Activated CD8-positive, alpha-beta T cell treated with anti-CD3 and anti-CD28 coated beads for 36 hours (primary cell): Measurements from ENCODE around the gene CDK11B. TPM values are rescaled to one million over a fixed set of nuclear protein-coding genes. Genes with fewer than 3 reads are reported as not detected.

Source experiments
- ATAC-seq: fragments of 200-7000 bp; cut with Tn5 transposase; one replicate; pipeline ENCODE4 v1.10.0; 2021; ENCODE audit warnings: mild to moderate bottlenecking, moderate library complexity
- CTCF ChIA-PET: fragments of 350-600 bp; sonication (Branson Sonifier 250); formaldehyde crosslinking; loops from one replicate; lab custom pipeline; 2021; ENCODE audit warnings: antibody characterized with exemption; lab: Charles Lee
- POLR2A ChIA-PET: fragments of 350-600 bp; sonication (Branson Sonifier 250); formaldehyde crosslinking; loops from one replicate; lab custom pipeline; 2021; ENCODE audit warnings: antibody characterized with exemption; lab: Charles Lee
- DNase-seq: peaks from one replicate; pipeline ENCODE4 v3.0.0-alpha.2; 2020
- H3K27ac Mint-ChIP-seq: one replicate; pipeline ENCODE4 v1.8.0; 2021; ENCODE audit warnings: mild to moderate bottlenecking, mixed read lengths
- H3K27me3 Mint-ChIP-seq: one replicate; pipeline ENCODE4 v1.8.0; 2021; ENCODE audit warnings: mixed read lengths
- H3K36me3 Mint-ChIP-seq: one replicate; pipeline ENCODE4 v1.8.0; 2021; ENCODE audit warnings: low read depth, mixed read lengths
- H3K4me1 Mint-ChIP-seq: one replicate; pipeline ENCODE4 v1.8.0; 2021; ENCODE audit warnings: low read depth, mixed read lengths
- H3K4me3 Mint-ChIP-seq: one replicate; pipeline ENCODE4 v1.8.0; 2021; ENCODE audit warnings: mild to moderate bottlenecking, moderate library complexity, mixed read lengths
- H3K9me3 Mint-ChIP-seq: one replicate; pipeline ENCODE4 v1.8.0; 2021; ENCODE audit warnings: mixed read lengths
- intact Hi-C: fragments of 100-400 bp; cut with micrococcal nuclease; formaldehyde crosslinking; loops from one replicate; pipeline ENCODE4 v1.10.0; 2022
- total RNA-seq, 2 experiments: library from RNA; stranded (reverse); gene quantifications; one replicate each; pipeline ENCODE4 v1.2.3, GENCODE V29; 2021
- TF ChIP-seq, protein P1 (sequence below): fragments of 200-600 bp; IDR thresholded peaks from one replicate; pipeline ENCODE4 v1.8.0; 2022; ENCODE audit warnings: antibody characterized with exemption, mild to moderate bottlenecking

The CDK11B gene
- total RNA-seq, 2 experiments from 2014 or later = 29.4 to 32.0 TPM

DNA sequence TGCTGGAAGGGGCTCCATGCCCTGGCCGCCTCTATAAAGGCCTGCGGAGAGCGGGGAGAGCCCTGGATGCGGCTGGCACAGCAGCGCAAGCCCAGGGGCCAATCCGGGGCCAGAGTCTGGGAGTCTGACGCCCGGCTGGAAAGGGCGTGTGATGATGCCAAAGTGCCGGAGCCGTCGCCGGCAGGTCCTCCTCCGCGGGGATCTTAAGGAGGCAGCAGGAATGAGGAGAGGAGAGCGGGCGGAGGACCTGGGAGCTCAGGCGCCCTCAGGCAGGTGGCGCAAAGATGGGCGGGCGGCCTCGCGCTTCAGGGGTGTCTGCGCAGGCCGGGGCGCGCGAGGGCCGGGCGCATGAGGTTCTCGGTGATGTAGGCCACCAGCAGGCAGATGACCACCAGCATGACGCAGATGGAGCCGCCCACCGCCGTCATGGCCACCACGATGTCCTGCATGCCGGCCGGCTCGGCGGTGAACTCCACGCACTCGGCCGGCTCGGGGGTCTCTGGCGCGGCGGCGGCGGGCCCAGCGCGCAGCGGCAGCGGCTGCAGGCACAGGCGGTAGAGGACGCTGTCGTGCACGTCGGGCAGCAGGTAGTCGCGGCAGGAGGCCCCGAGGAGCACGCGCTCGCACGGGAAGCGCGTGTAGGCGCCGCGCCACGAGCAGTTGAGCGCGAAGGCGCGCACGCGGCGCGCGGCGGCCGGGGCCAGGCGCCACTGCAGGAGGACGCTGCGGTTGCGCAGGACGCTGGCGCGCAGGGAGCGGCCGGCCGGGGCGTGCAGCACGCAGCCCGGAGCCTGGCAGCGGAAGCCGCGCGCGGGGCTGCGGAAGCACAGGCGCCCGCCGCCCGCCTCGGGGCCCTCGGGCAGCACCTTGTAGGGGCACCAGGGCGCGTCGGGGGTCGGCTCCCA lies 59.5 kb downstream of the CDK11B start:
- ChIA-PET CTCF (interaction anchor here (1.1 kb wide), 1 partner anchor 30 kb away, joined by 3 read pairs; no protein-coding TSS in a partner anchor), POLR2A (interaction anchor here (0.7 kb wide), 1 partner anchor 79 kb away, joined by 3 read pairs; no protein-coding TSS in a partner anchor)
- DNase-seq (peak; percentile 49), ATAC-seq (peak; percentile 46)
- H3K27ac Mint-ChIP-seq = no peak overlapping the region
- H3K4me3 Mint-ChIP-seq = peak overlapping the region; percentile 67
- H3K9me3 Mint-ChIP-seq = no peaks in the 10 kb centered on the region
- intact Hi-C loops = no loop called here
- H3K27me3 Mint-ChIP-seq = peaks cover 10% of the 10 kb centered on the region
- H3K36me3 Mint-ChIP-seq = no peaks in the 10 kb centered on the region
- peaks cover 11% of the 10 kb centered on the region for H3K4me1 Mint-ChIP-seq
- TF ChIP-seq, protein P1, sequence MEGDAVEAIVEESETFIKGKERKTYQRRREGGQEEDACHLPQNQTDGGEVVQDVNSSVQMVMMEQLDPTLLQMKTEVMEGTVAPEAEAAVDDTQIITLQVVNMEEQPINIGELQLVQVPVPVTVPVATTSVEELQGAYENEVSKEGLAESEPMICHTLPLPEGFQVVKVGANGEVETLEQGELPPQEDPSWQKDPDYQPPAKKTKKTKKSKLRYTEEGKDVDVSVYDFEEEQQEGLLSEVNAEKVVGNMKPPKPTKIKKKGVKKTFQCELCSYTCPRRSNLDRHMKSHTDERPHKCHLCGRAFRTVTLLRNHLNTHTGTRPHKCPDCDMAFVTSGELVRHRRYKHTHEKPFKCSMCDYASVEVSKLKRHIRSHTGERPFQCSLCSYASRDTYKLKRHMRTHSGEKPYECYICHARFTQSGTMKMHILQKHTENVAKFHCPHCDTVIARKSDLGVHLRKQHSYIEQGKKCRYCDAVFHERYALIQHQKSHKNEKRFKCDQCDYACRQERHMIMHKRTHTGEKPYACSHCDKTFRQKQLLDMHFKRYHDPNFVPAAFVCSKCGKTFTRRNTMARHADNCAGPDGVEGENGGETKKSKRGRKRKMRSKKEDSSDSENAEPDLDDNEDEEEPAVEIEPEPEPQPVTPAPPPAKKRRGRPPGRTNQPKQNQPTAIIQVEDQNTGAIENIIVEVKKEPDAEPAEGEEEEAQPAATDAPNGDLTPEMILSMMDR = peak; percentile 20

DNA sequence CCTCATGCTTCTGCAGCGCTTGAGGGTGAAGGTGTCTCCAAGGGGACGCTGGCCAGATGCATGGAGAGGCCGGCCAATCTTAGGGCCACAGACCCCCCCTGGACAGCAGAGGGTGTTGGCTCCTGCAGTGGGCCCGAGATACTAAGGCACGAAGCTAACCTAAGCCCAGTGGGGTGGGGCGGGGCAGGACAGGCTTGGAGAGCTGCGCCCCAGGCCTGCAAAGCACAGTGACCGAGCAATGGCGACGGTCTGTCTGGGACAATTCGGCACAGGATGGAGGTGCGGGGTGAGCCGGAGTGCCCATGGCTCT lies 60.1 kb downstream of the CDK11B start:
- TF ChIP-seq, protein P1 = no peak
- ChIA-PET CTCF (interaction anchor here (1.1 to 1.5 kb wide), 2 partner anchors 29 to 30 kb away, joined by 3 to 4 read pairs; no protein-coding TSS in a partner anchor), POLR2A (interaction anchor here (0.7 to 0.9 kb wide), 2 partner anchors 9 to 80 kb away, joined by 3 to 4 read pairs; no protein-coding TSS in a partner anchor)
- Mint-ChIP-seq H3K27ac (no peak overlapping the region), H3K27me3 (peaks cover 10% of the 10 kb centered on the region), H3K4me3 (peak overlapping the region; percentile 67), H3K36me3 (no peaks in the 10 kb centered on the region), H3K4me1 (peaks cover 11% of the 10 kb centered on the region), H3K9me3 (no peaks in the 10 kb centered on the region)
- intact Hi-C loops = no loop called here
- no peak for ATAC-seq
- no peak for DNase-seq

DNA sequence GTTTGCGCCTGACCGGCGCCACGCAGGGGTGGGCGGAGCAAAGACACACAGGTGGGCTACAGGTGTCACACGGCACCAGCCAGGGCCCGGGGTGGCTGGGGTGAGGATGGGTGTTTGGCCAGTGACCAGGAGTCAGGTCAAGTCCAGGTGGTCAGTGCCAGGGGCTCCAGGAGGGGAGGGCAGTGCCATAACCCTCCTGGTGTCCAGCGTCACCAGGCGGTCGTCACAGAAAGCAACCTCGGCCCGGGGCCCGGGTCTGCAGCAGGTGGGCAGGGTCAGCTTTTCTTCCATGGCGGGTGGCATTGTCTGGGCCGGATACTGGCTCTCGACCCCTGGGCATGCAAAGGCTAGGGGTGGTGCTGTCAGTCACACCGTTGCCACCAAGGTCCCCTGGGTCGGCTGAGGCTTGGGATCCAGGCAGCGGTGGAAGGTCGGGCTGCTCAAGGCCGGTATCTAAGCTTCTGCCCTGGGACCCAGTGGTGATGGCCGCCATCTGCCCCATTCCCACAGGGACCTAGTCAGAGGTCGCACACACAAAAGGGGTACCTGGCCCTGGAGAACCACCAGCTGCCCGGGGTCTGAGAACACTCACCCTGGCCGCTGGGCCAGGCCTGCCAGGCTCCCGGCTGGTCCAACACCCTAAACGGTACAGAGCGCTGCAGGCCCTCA lies 60.6 kb downstream of the CDK11B start:
- DNase-seq (no peak), ATAC-seq (no peak)
- intact Hi-C loops = no loop called here
- TF ChIP-seq, protein P1 = no peak
- Mint-ChIP-seq H3K27ac (no peak overlapping the region), H3K9me3 (no peaks in the 10 kb centered on the region), H3K36me3 (no peaks in the 10 kb centered on the region), H3K27me3 (peaks cover 10% of the 10 kb centered on the region), H3K4me3 (peak overlapping the region; percentile 67), H3K4me1 (peaks cover 11% of the 10 kb centered on the region)
- ChIA-PET CTCF (interaction anchor here (1.1 to 1.5 kb wide), 2 partner anchors 29 to 31 kb away, joined by 3 to 4 read pairs; no protein-coding TSS in a partner anchor), POLR2A (interaction anchor here (0.7 to 1.4 kb wide), 3 partner anchors 9 to 80 kb away, joined by 3 to 4 read pairs (median 4); no protein-coding TSS in a partner anchor)

DNA sequence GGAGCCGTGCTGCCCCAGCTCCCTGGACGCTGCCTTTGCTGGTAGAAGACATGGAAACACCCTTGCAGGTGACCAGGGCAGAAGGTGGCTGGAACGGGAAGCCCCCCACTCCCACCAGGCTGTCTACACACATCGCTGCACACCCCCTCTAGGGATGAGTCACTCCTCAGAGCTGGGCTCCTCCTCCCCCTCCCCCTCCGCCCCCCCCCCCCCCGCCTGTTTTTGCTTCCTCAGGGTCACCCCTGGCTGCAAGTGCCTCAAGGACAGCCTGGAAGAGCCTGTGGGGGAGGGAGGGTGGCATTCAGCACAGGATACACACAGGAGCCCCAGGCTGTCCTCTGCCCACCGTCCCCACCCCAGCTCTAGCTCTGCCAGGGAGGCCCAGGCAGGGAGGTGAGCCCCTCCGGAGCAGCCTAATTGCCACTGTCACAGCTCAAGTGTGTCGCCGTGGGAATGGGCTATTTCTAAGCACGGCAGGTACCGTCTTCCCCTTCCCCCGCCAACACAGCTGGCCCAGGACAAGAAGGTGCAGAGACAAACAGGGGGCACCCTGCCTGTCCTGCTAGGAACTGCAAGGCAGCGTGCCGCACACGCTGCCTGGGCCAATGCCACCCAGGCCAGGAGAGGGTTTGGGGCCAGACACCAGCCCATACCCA lies 61.4 kb downstream of the CDK11B start:
- Mint-ChIP-seq H3K36me3 (no peaks in the 10 kb centered on the region), H3K4me3 (no peak overlapping the region), H3K27ac (no peak overlapping the region), H3K27me3 (peaks cover 10% of the 10 kb centered on the region), H3K9me3 (no peaks in the 10 kb centered on the region), H3K4me1 (peaks cover 11% of the 10 kb centered on the region)
- ATAC-seq (peak; percentile 53), DNase-seq (peak; percentile 52)
- TF ChIP-seq, protein P1 = peak; percentile 33
- POLR2A ChIA-PET = interaction anchor here (0.9 to 1.4 kb wide), 4 partner anchors 13 to 297 kb away, joined by 3 to 4 read pairs (median 4); no protein-coding TSS in a partner anchor
- intact Hi-C loops = no loop called here
- CTCF ChIA-PET = interaction anchor here (0.6 to 1.5 kb wide), 3 partner anchors 21 to 81 kb away, joined by 4 read pairs; no protein-coding TSS in a partner anchor
